HepG2 (cell line): Measurements from ENCODE around the gene TTLL13. TPM values are rescaled to one million over a fixed set of nuclear protein-coding genes. Genes with fewer than 3 reads are reported as not detected.
A peak's percentile ranks its signal among the peaks of the same experiment; 100 is the strongest.

Source experiments
- ATAC-seq: fragments of 200-7000 bp; cut with Tn5 transposase; 3 replicates; pipeline ENCODE4 v1.9.1; 2020; ENCODE audit warnings: mild to moderate bottlenecking, moderate library complexity
- BruUV-seq: library from RNA; stranded (reverse); fragments of 400-500 nt; replicated peaks from 2 replicates; lab custom pipeline; 2021; lab: Mats Ljungman, UMichigan
- CTCF ChIA-PET: fragments of 300-600 bp; formaldehyde crosslinking; extraction: SDS; loops from one replicate; lab custom pipeline; 2021; ENCODE audit warnings: low total read pairs, inconsistent platforms, low intra/inter-chr PET ratio; lab: Yijun Ruan, JAX
- POLR2A ChIA-PET: fragments of 350-600 bp; sonication (Branson Sonifier 250); formaldehyde crosslinking; loops from one replicate; lab custom pipeline; 2020; ENCODE audit warnings: antibody characterized with exemption, inconsistent platforms; lab: Yijun Ruan, JAX
- DNase-seq: peaks from one replicate; pipeline ENCODE4 v3.0.0-alpha.2; 2015; ENCODE audit warnings: low spot score
- FAIRE-seq: peaks from 3 replicates; lab custom pipeline; 2011; peaks lifted over from hg19 to GRCh38; lab: Jason Lieb, UNC
- H2AFZ ChIP-seq: one replicate; pipeline ENCODE4 v1.6.1; 2011; ENCODE audit warnings: low read length, inconsistent platforms
- H3K27ac ChIP-seq: fragments of 300-600 bp; 3 replicates; pipeline ENCODE4 v1.8.0; 2011; ENCODE audit warnings: mixed run types, mild to moderate bottlenecking, mixed read lengths, low read length, inconsistent platforms; ENCODE audit not compliant: insufficient read depth; ENCODE audit errors: extremely low read length
- H3K27me3 ChIP-seq, 2 experiments: fragments of 200-600 bp in 1 of 2; 2 replicates in 1 of 2; 3 replicates in 1 of 2; pipeline versions ENCODE4 v1.6.0 to v1.8.0; 2011; ENCODE audit warnings: low read length in 2 of 2, mild to moderate bottlenecking in 2 of 2, moderate library complexity in 2 of 2, inconsistent platforms in 1 of 2; ENCODE audit not compliant: insufficient read depth in 2 of 2, control insufficient read depth in 1 of 2
- H3K36me3 ChIP-seq, 2 experiments: fragments of 200-600 bp in 1 of 2; replicated peaks in 1 of 2; 2 replicates in 1 of 2; 3 replicates in 1 of 2; pipeline versions ENCODE4 v1.5.1 to v1.8.0; 2011; ENCODE audit warnings: low read length in 2 of 2, inconsistent platforms in 1 of 2; ENCODE audit not compliant: insufficient read depth in 2 of 2, control insufficient read depth in 1 of 2
- H3K4me1 ChIP-seq: 2 replicates; pipeline ENCODE4 v1.5.1; 2012; ENCODE audit warnings: low read length, inconsistent platforms; ENCODE audit not compliant: insufficient read depth
- H3K4me2 ChIP-seq: 2 replicates; pipeline ENCODE4 v1.6.0; 2011; ENCODE audit warnings: low read depth, low read length, inconsistent platforms
- H3K4me3 ChIP-seq, 3 experiments: fragments of 200-600 bp in 1 of 3; sonication (generic), shearing (Covaris generic) in 1 of 3; replicated peaks in 1 of 3; 2 replicates each; pipeline ENCODE4 v1.5.1; 2011 to 2016; ENCODE audit warnings: low read length in 3 of 3, inconsistent platforms in 2 of 3, low read depth in 2 of 3, mild to moderate bottlenecking in 2 of 3, control low read depth in 1 of 3, mixed read lengths in 1 of 3; ENCODE audit not compliant: insufficient read depth in 1 of 3
- H3K79me2 ChIP-seq: one replicate; pipeline ENCODE4 v1.6.1; 2011; ENCODE audit warnings: low read length, inconsistent platforms; ENCODE audit not compliant: insufficient read depth
- H3K9ac ChIP-seq: 2 replicates; pipeline ENCODE4 v1.6.0; 2011; ENCODE audit warnings: mild to moderate bottlenecking, low read depth, low read length, inconsistent platforms; ENCODE audit not compliant: insufficient read depth
- H3K9me3 ChIP-seq: 2 replicates; pipeline ENCODE4 v1.5.1; 2012; ENCODE audit warnings: mild to moderate bottlenecking, low read length
- H4K20me1 ChIP-seq: 2 replicates; pipeline ENCODE4 v1.6.0; 2011; ENCODE audit warnings: inconsistent platforms, mild to moderate bottlenecking, low read length, moderate library complexity; ENCODE audit not compliant: insufficient read depth
- GFI1 ChIP-seq: sonication (generic); formaldehyde crosslinking; IDR thresholded peaks from 2 replicates; pipeline ENCODE4 v1.5.0; 2020; ENCODE audit warnings: missing genetic modification reagents, mild to moderate bottlenecking, borderline replicate concordance
- MAZ ChIP-seq, 2 experiments: sonication (generic) in 1 of 2; formaldehyde crosslinking in 1 of 2; IDR thresholded peaks; 2 replicates each; pipeline versions ENCODE4 v1.5.0 to v1.6.1; 2012 to 2020; ENCODE audit warnings: low read depth in 2 of 2, mild to moderate bottlenecking in 2 of 2, borderline replicate concordance in 1 of 2, improper control_type of control experiment in 1 of 2, low read length in 1 of 2, missing genetic modification reagents in 1 of 2, moderate library complexity in 1 of 2
- MLLT10 ChIP-seq: sonication (generic); formaldehyde crosslinking; IDR thresholded peaks from 2 replicates; pipeline ENCODE4 v1.4.0; 2020; ENCODE audit warnings: missing genetic modification reagents
- NFYB ChIP-seq: sonication (generic); formaldehyde crosslinking; IDR thresholded peaks from 2 replicates; pipeline ENCODE4 v1.4.0; 2020; ENCODE audit warnings: missing genetic modification reagents
- NFYC ChIP-seq: IDR thresholded peaks from 2 replicates; pipeline ENCODE4 v1.6.1; 2016; ENCODE audit warnings: missing genetic modification reagents, missing compliant biosample characterization
- TGIF2 ChIP-seq: IDR thresholded peaks from 2 replicates; pipeline ENCODE4 v1.6.1; 2016; ENCODE audit warnings: control low read depth, missing compliant biosample characterization
- TMF1 ChIP-seq: sonication (generic); formaldehyde crosslinking; IDR thresholded peaks from 2 replicates; pipeline ENCODE4 v1.8.1; 2022; ENCODE audit warnings: low read depth, missing genetic modification reagents
- U2AF2 ChIP-seq: fragments of 200-400 bp; formaldehyde crosslinking; IDR thresholded peaks from 2 replicates; pipeline ENCODE4 v1.6.1; 2017; ENCODE audit warnings: low read depth, mild to moderate bottlenecking, low read length
- ZMYM3 ChIP-seq: sonication (generic); formaldehyde crosslinking; IDR thresholded peaks from 2 replicates; pipeline ENCODE4 v1.5.1; 2020; ENCODE audit warnings: mild to moderate bottlenecking, missing genetic modification reagents
- ZNF234 ChIP-seq: sonication (generic); formaldehyde crosslinking; conservative IDR thresholded peaks from 2 replicates; pipeline ENCODE4 v1.5.1; 2020; ENCODE audit warnings: mild to moderate bottlenecking, missing genetic modification reagents
- ZNF329 ChIP-seq: sonication (generic); formaldehyde crosslinking; IDR thresholded peaks from 2 replicates; pipeline ENCODE4 v1.9.0; 2021; ENCODE audit warnings: low read depth, mild to moderate bottlenecking, missing genetic modification reagents
- ZNF446 ChIP-seq: sonication (generic); formaldehyde crosslinking; IDR thresholded peaks from 2 replicates; pipeline ENCODE4 v1.5.0; 2020; ENCODE audit warnings: mild to moderate bottlenecking, missing genetic modification reagents
- ZNF547 ChIP-seq: sonication (generic); formaldehyde crosslinking; IDR thresholded peaks from 2 replicates; pipeline ENCODE4 v1.5.1; 2020; ENCODE audit warnings: mild to moderate bottlenecking, missing genetic modification reagents
- ZNF629 ChIP-seq: sonication (generic); formaldehyde crosslinking; conservative IDR thresholded peaks from 2 replicates; pipeline ENCODE4 v1.5.0; 2020; ENCODE audit warnings: missing genetic modification reagents
- ZNF678 ChIP-seq: sonication (generic); formaldehyde crosslinking; IDR thresholded peaks from 2 replicates; pipeline ENCODE4 v1.4.0; 2020; ENCODE audit warnings: mild to moderate bottlenecking, missing genetic modification reagents
- ZNF713 ChIP-seq: sonication (generic); formaldehyde crosslinking; IDR thresholded peaks from 2 replicates; pipeline ENCODE4 v1.4.0; 2020; ENCODE audit warnings: mild to moderate bottlenecking, missing genetic modification reagents
- ZNF761 ChIP-seq: sonication (generic); formaldehyde crosslinking; conservative IDR thresholded peaks from 2 replicates; pipeline ENCODE4 v1.4.0; 2020; ENCODE audit warnings: mild to moderate bottlenecking, missing genetic modification reagents
- ZNF841 ChIP-seq: sonication (generic); formaldehyde crosslinking; IDR thresholded peaks from 2 replicates; pipeline ENCODE4 v1.8.1; 2023; ENCODE audit warnings: missing genetic modification reagents, borderline replicate concordance
- WGBS: methylation state at CpG from one replicate; pipeline ENCODE4 v1.1.6; 2017; ENCODE audit warnings: low lambda C conversion rate; 5-methylcytosine and 5-hydroxymethylcytosine counted together
- in situ Hi-C: cut with HindIII; loops from 2 replicates; pipeline ENCODE4 v1.10.0; 2017; ENCODE audit warnings: low pct_unique_long_range_greater_than_20kb; ENCODE audit not compliant: extremely low pct_ligation_motif_present
- intact Hi-C: fragments of 100-400 bp; cut with micrococcal nuclease; formaldehyde crosslinking; loops from one replicate; pipeline ENCODE4 v1.10.0; 2022; ENCODE audit not compliant: unreplicated experiment
- polyA plus RNA-seq, 8 experiments: library from polyadenylated mRNA; depleted of rRNA in 3 of 8; stranded (reverse) in 7 of 8; unstranded in 1 of 8; fragments of >200 nt; fragmentation: Illumina TruSeq in 4 of 8; extraction: Trizol in 4 of 8; gene quantifications; 2 replicates each; pipeline versions ENCODE4 v1.2.1 to v1.2.3, GENCODE V29; 2011 to 2016; ENCODE audit warnings: low read depth in 4 of 8, missing spikeins in 1 of 8, mixed read lengths in 1 of 8; ENCODE audit not compliant: insufficient read depth in 1 of 8
- total RNA-seq, 5 experiments: library from RNA; depleted of rRNA; stranded (reverse); fragments of >200 nt; fragmentation: Illumina TruSeq; extraction: Trizol; gene quantifications; 2 replicates each; pipeline ENCODE4 v1.2.3, GENCODE V29; 2016; ENCODE audit warnings: low read depth in 1 of 5
- TF ChIP-seq, protein P1 (sequence below): sonication (generic); formaldehyde crosslinking; IDR thresholded peaks from 2 replicates; pipeline ENCODE4 v1.4.0; 2020; ENCODE audit warnings: mild to moderate bottlenecking, missing genetic modification reagents

TTLL13 gene
- total and polyA plus RNA-seq, 2 of the 13 experiments (the other 11 are each of a cell fraction or from before 2014, with no cell fraction given): 0.07 to 0.29 TPM

DNA sequence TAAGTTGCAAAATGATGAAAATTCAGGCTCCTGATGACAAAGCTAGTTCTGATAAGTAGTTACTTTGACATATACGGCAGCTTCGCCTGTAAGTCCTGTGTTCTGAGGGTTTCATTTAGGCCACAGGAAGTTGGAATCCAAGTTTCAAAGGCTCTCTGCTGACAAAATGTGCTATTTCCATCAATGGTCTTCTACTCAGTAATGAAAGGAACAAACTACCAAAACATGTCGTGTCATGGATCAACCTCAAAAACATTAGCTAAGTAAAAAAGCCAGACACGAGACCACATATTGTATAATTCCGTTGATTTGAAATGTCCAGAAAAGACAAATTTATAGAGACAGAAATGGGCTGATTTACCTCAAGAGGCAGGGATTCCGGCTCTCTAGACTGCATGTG lies 38.6 kb downstream of the TTLL13 start (continued):
- TF ChIP-seq, protein P1, sequence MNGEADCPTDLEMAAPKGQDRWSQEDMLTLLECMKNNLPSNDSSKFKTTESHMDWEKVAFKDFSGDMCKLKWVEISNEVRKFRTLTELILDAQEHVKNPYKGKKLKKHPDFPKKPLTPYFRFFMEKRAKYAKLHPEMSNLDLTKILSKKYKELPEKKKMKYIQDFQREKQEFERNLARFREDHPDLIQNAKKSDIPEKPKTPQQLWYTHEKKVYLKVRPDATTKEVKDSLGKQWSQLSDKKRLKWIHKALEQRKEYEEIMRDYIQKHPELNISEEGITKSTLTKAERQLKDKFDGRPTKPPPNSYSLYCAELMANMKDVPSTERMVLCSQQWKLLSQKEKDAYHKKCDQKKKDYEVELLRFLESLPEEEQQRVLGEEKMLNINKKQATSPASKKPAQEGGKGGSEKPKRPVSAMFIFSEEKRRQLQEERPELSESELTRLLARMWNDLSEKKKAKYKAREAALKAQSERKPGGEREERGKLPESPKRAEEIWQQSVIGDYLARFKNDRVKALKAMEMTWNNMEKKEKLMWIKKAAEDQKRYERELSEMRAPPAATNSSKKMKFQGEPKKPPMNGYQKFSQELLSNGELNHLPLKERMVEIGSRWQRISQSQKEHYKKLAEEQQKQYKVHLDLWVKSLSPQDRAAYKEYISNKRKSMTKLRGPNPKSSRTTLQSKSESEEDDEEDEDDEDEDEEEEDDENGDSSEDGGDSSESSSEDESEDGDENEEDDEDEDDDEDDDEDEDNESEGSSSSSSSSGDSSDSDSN: no peak
- no peak for TF ChIP-seq ZNF234 (CRISPR knock-in tag)
- TF ChIP-seq MAZ (IDR thresholded peaks at IDR 0.05; ENCODE audit: borderline replicate concordance, low read depth, low read length): no peak
- no peak for TF ChIP-seq MAZ (CRISPR knock-in tag; IDR thresholded peaks at IDR 0.05; ENCODE audit: low read depth)
- TF ChIP-seq ZNF446 (CRISPR knock-in tag): no peak
- TF ChIP-seq ZNF329 (CRISPR knock-in tag): no peak
- TF ChIP-seq GFI1 (CRISPR knock-in tag): no peak
- no peak for TF ChIP-seq MLLT10 (CRISPR knock-in tag)
- no peak for TF ChIP-seq TGIF2 (CRISPR knock-in tag)
- TF ChIP-seq, all 625 proteins: peak for 0

DNA sequence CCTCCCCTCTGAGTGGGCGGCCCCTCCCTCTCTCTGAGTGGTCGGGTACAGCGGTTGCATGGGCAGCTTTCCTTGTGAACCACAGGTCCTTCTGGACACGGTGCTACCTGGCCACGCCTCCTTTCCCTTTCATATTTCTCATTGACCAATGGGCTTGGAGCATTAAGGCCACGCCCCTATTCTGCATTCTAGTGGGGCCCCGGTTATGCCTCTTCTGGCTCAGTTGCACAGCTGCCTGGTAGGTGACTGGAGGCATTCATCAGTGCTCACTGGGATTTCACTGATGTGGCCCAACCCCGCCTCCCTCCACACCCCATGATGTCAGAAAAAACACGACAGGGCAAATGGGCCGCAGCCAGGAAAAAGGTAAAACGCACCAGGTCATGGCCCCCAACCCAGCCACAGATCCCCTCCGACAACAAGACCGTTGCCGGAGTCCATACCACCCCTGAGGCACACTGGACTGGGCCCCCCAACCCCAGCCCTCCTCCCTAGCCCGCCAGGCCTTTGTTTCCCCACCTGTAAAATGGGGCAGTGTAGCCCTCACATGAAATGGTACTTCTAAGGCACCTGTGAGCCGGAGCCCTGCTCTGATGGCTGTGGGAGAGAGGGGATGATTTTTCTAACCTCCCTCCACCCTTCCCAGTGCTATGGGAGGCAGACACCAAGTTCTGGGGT lies 42.5 kb downstream of the TTLL13 start:
- H3K36me3 ChIP-seq: no peaks in the 10 kb centered on the region
- no peaks in the 10 kb centered on the region for H4K20me1 ChIP-seq
- CTCF ChIA-PET: no interaction called here
- WGBS: 27% methylated on average over 9 of the region's 16 CpGs
- DNase-seq: peak; percentile 50
- H3K9me3 ChIP-seq: no peaks in the 10 kb centered on the region
- H3K4me1 ChIP-seq: peaks cover 16% of the 10 kb centered on the region
- in situ Hi-C loops: no loop called here
- BruUV-seq: no TSS peak
- H3K79me2 ChIP-seq: no peaks in the 10 kb centered on the region
- no peak overlapping the region for H3K9ac ChIP-seq
- H3K27me3 ChIP-seq: no peaks in the 10 kb centered on the region; a peak in 1 of 5 replicates
- no peak overlapping the region for H3K27ac ChIP-seq
- no peak overlapping the region for H2AFZ ChIP-seq
- ATAC-seq: no peak
- intact Hi-C loops: no loop called here
- no peak overlapping the region for H3K4me2 ChIP-seq
- POLR2A ChIA-PET: no interaction called here
- H3K4me3 ChIP-seq: no peak overlapping the region
- no peak for FAIRE-seq
- no peak for TF ChIP-seq TMF1 (CRISPR knock-in tag)
- peak; percentile 34; the same call in 1 of the 2 replicates for TF ChIP-seq NFYC (CRISPR knock-in tag)
- no peak for TF ChIP-seq ZNF761 (CRISPR knock-in tag)
- TF ChIP-seq ZNF629 (CRISPR knock-in tag): peak; percentile 67
- no peak for TF ChIP-seq ZNF841 (CRISPR knock-in tag)
- TF ChIP-seq ZNF713 (CRISPR knock-in tag): no peak
- no peak for TF ChIP-seq U2AF2
- TF ChIP-seq ZMYM3: 0 out of 2 replicates have a peak, but pooled peaks have one; percentile 17
- TF ChIP-seq ZNF547: no peak
- no peak for TF ChIP-seq ZNF678 (CRISPR knock-in tag)
- TF ChIP-seq NFYB (CRISPR knock-in tag): 0 out of 2 replicates have a peak, but pooled peaks have one; percentile 27
